CD4-positive, alpha-beta T cell treated with Interleukin-21 for 1 hour (primary cell): ENCODE data around the gene SAP30BP.

ENCODE experiments used
- DNase-seq: peaks from one replicate; pipeline ENCODE4 v3.0.0-alpha.2; 2020

The SAP30BP gene

DNA sequence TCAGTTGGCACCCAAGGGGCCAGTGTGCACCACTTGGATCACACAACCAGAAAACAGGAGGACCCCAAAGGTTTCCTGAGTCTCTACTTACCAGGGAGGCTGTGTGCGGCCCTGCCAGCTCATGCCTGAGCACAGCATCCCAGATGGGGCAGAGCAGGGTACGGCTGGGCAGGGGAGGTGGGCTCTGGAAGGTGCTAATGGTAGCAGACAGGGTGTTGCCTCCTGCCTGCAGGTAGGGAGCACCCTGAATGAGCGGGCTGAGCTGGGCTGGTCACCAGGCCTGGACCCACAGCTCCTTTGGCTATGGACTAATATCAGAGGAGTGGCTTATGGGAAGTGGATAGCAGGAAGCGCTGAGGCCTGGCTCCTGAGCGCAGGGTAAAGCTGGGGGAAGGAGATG is 14.8 kb upstream of the SAP30BP start:
- no peak for DNase-seq

DNA sequence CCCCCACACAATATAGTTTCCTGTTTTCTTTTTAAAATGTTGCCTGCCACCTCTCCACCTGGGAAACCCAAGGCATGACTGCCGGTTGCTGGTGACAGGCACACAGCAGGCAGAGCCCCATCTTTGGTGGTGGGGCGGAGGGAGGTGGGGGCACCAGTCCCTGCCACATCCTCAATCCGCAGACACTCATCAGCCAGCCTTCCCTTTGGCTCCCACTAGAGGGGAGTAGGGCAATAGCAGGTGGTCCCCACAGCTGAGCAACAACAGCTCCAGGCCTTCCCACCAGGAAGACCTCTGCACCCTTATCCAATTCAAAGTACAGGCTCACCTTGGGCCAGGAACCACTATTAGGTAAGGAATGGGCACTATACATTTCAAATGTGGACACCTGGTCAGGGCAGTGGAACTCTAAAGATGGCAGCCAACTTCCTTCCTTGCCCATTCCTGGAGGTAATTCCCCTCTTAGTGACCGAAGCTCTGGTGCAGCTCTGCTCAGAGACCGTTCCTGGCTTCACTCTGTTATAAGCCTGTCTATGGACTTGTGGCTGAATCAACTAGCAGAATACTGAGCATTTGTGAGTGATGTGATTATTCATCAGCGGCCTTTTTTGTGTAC is 14.1 kb upstream of the SAP30BP start:
- peak; percentile 39 for DNase-seq

DNA sequence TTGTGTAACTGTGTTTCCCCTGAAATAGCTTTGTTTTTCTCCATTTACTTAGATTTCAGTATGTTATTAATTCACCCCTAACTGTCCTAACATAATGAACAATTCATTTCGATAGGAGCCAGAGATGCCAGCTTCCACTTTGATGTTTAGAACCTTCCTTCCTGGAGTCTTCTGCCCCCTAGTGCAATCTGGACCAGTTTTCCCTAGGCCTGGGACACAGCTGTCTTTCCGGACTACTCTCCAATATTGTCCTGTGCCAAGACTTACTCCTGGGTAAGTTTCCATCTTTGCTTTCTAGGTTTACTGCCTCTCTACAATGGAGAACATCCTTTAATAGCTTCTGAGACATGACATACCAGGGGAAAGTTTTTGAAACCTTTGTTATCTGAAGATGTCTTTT is 13.0 kb upstream of the SAP30BP start:
- no peak for DNase-seq

DNA sequence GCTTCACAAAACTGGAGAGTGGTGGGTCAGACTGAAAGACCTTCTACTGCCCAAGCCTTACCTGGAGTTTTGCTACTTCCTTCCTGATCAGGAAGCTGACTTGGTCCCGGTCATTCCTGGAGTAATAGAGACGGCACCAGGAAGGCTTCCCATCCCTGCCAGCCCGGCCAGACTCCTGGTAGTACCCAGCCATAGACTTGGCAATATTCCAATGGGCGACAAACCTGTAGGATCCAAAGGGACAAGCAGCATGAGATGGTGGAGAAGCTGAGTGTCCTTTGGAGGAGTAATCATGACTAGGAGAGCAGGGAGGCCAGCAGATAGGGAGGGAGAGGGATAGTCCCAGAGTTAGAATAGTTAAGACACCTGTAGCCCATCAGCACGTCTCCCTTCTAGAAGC is 8.9 kb upstream of the SAP30BP start:
- no peak for DNase-seq

DNA sequence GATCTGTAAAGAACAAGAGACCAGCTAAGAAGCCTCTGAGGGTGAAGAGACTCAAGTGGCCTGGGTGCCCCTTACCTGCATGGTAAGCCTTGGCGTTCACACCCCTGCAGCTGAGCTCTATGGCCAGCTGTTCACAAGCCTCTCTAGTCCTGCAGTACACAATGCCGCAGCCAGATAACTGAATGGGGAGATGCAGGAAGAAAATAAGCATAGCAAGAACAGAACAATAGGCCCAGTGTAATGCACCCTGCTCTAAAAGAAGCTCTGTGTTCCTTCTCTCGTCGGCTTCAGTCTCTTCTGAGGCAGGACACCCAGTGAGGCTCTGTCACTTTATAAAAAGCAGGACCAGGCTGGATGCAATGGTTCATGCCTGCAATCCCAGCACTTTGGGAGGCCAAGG is 5.6 kb upstream of the SAP30BP start:
- DNase-seq, result no peak

DNA sequence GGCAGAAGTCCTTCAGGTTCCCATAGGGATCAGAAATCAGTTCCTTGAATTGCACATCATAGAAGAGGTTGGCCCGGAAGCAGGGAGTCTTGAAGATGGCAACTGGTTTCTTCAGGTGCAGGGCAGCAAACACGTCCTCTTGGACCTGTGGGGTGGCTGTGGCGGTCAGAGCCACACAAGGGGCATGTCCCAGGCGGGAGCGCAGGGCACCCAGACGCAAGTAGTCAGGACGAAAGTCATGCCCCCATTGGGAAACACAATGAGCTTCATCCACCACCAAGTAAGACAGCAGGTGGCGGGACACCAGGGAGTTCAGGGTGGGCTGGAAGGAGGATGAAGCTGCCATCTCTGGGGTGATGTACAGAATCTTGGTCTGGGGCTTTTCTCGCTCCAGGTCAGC is 4.6 kb upstream of the SAP30BP start:
- DNase-seq, result no peak

DNA sequence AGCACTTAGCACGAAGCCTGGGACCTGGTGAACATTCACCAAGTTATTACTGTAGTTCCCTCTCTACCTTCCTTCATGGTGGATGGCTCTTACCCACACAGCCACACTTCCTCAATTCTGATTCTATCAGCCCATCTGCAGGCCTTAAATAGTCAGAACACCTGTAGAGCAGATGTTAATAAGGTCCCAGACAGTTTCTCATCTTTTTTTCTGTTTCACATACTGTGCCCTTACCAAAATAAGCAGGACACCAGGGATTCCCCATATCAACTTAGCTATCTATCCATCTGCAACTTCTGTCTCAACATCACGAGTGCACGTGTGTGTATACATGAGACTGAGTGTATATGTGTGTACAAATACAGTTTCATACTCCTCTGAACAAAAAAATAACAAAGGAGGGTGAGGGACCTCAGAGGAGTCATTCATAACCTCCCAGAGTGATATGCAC is 3.0 kb upstream of the SAP30BP start:
- DNase-seq, result no peak

DNA sequence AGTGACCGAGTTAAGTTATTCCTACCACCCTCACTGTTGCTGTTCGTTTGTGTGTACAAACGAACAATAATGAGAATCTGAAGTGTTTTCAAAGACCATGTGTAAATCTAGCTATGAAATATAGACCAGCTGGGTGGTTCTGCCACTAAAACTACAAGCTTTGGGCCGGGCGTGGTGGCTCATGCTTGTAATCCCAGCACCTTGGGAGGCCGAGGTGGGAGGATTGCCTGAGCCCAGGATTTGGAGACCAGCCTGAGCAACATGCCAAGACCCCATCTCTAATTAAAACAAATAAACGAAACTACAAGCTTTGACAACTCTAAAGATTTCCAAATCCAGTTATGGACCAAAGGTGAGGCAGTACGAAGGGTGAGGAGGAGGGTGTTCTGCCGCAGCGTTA is 1.2 kb upstream of the SAP30BP start:
- no peak for DNase-seq

DNA sequence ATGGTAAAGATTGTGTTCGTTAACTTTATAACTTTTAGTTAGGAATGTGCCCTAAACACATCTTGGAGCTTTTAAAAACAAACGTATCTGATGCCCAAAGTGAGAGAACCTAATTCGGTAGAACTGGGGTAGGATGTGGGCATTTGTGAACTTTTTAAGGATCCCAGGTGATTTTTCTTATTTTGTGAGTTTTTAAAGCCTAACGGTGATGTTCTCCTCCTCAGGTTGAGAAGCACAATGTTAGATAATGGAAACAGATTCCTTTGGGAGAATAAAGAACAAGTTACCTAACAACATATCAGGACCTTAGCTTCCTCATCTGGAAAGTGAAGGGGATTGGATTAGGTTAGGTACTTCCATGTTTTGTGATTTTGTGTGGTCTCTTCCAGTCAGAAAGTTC is 687 bp downstream of the SAP30BP start:
- DNase-seq, result no peak

DNA sequence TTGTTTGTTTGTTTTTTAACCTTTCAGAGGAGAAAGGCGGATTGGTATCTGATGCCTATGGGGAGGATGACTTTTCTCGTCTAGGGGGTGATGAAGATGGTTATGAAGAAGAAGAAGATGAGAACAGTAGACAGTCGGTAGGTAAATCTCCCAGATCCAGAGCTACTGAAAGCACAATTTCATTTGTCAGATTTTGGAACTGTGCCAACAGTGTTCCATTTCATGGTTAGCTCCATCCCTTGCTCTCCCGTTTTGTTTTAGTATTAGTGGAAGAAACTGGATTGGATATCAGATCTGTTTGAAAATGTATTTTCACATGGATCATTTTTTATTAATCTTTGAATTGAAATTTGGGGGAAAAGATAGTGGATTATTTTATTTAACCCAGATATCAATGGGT is 1.4 kb downstream of the SAP30BP start:
- DNase-seq, result no peak

DNA sequence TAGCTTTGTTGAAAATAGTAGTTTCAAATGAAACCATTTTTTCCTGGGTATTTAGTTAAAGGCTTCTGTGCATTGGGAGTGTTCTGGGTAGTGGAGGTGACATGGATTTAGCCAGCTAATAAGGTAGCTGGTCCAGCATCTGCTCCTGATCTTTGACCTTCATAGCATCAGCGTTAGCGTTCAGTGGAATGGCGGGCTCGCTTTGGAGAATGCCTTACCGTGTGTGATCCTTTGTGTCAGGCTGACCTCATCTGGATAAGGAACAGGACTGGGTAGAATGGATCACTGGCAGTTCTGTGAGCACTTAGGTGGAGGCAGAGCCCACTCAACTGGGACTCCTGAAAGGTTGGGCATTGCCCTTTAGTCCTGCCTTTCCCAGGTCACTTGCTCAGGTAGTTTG is 3.7 kb downstream of the SAP30BP start:
- no peak for DNase-seq

DNA sequence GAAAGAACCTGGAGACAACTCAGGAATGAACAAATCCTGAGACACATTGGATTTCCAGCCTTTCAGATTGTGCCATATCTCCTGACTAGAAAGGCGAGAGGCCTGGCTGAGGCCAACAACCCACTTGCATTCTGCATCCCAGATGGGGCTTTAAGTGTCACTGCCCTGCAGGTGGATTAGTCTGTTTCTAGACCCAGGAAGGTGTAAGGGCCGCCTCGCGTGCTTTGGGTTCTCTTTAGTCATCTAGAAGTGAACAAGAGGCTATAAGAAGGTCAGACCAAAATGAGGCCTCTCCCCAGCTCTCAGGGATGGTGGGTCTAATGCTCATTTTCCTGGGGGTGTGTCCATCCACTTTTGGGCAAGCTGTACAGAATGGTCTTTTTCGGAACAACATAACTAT is 4.9 kb downstream of the SAP30BP start:
- no peak for DNase-seq

DNA sequence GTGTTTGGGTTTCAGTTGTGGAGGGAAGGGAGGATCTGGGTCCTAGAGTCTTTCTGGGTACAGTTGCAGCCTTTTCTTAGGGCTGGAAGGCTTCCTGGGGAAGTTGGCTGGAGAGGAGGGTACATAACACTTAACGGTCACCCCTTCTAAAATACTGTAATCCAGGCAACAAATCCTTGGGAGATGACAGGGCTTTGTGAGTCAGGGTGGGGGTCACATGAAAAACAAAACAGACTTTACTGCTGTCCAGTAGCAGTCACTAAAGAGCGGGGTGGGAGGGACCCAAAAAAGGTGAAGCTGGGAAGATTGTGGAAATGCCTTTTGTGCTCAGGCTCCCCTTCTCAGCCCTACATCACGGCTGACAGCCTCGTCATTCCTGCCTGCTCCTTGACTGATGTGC is 6.3 kb downstream of the SAP30BP start:
- no peak for DNase-seq

DNA sequence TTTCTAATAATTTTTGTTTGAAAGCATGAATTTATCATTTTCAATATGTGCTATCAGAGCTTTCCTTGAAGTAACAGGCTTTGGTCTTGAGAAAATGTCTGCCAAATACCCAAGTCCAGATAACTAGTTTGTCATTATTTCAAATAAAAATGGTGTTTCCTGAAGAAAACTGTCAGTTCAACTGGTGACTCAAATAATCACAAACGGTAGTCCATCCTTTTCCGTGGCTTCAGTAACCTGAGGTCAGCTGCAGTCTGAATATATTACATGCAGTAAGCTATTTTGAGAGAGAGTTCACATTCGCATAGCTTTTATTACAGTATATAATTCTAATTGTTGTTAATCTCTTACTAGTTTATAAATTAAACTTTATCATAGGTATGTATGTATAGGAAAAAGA is 9.3 kb downstream of the SAP30BP start:
- DNase-seq, result no peak

DNA sequence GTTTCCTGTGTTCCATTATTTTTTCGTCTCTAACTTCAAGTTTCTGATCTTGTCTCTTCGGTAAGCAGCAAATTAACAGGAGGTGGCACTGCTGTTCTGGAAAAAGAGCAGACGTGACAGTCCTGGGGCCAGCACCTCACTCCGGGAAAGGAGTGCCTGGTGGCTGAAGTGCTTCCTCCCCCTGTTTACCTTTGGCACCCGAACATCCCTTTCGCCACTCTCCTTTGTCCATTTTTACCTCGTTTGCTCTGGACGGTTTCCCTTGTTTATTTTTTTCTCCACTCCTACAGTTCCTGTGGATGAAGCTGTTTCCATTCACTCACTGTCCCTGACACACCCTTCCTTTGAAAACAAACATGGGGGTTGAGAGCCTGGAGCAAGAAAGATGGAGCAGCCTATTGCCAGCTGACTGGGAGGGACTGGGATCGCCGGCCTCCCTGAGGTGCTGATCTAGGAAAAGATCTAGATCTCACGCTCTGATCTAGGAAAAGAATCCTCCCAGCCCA is 12.6 kb downstream of the SAP30BP start:
- no peak for DNase-seq

DNA sequence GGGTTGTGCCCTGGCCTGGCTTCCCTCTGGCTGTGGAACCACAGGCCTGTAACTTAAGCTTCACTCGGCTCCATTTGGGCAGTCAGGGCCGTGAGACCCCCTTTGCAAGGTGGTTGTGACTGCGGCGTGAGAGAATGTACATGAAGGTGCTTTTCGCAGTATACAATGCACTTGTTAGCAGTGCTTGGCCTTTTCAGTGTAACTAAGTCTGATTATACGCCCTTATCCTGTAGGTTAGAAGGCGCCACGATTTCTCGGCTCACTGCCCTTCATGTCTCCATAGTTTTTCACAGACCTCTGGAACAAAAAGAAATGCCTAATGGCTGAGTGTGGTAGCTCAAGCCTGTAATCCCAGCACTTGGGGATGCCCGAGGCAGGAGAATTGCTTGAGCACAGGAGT is 13.3 kb downstream of the SAP30BP start:
- no peak for DNase-seq

DNA sequence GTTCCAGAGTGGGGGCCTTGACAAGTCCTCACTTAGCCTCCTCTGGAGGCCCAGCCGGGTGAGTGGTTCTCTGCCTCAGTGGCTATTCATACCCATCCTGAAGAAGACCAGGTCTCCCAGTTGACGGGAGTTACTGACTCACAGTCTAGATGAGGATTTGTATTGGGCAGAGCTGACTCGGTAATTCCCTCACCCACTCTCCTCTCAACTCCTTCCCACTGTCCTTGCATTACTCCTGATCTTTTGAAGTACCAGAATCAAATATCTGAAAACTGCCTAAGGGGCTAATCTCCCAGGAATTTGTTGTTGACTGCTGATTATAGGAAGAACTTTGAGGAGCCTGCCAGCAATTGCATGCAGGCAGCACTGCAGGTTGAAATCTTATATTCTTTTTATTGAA is 14.2 kb downstream of the SAP30BP start:
- no peak for DNase-seq

DNA sequence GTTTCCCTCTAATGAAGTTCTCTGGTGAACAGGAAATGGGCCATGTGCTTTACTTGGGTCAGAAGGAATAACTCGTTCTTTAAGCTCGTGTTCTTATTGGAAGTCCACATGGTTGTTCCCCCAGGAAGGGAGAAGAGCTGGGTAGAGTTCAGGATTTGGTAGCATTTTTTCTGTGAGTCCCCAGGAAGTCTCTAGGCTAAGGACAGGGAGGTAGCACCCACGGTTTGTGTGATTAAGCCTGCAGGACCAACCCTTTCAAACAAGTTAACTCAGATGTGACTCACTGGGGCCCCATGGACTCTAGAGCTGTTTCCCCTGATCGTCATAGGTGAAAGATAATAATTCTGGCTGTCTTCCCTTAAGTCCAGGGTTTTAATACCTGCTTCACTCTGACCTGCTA is 16.4 kb downstream of the SAP30BP start:
- no peak for DNase-seq

DNA sequence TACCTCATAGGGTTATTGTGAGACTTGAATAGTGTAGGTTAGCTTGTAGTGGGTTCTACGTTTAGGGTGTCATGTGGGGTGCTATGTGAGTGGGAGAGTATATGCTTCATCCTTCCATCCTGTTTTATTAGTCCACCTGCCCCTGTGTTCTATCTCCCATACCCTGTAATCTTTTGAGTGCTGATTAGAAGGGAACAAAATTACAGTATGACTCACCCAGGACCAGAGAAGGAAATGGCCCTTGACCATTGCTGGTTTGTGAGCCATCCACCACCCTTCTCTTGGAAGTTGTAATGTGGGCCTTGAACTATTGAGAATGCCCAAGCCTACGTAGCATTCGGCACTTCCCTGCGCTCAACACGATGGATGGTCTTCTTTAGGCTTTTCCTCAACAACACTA is 17.1 kb downstream of the SAP30BP start:
- DNase-seq, result no peak

DNA sequence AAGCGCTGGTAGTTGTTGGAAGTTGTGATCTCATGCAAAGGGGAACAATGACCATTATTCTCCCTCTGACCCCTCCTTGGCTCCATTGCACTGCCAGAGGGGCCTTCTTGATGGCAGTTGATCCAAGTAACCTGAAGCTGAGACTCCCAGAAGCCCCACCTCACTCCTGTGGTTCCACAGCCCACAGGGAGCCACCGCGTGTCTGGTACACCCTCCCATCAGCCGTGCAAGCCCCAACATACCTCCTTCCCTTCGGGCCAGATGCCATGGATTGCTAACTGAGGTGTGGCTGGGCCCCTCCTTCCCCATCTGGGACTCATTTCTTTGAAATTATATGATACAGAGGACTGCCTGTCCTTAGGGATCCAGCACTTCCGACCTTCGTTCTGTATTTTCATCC is 17.8 kb downstream of the SAP30BP start:
- DNase-seq, result no peak

DNA sequence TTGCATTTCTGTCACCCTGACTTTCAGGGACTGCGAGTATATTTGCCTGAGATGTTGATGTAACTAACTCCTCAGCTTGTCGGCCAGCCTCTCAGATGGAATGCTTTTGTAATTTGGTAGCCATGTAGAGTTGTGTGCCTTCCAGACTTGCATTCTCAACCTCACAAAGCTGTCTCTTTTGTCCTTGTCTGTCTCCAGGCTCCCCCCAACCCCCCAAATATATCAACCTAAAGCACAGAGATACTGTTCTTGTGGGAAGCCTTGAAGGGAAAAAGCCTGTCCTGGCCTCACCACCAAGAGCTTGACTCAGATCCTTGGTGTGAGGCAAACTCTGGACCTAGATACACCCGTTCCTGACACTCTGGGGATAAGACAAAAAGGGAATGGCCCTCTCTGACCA is 18.4 kb downstream of the SAP30BP start:
- DNase-seq, result no peak

DNA sequence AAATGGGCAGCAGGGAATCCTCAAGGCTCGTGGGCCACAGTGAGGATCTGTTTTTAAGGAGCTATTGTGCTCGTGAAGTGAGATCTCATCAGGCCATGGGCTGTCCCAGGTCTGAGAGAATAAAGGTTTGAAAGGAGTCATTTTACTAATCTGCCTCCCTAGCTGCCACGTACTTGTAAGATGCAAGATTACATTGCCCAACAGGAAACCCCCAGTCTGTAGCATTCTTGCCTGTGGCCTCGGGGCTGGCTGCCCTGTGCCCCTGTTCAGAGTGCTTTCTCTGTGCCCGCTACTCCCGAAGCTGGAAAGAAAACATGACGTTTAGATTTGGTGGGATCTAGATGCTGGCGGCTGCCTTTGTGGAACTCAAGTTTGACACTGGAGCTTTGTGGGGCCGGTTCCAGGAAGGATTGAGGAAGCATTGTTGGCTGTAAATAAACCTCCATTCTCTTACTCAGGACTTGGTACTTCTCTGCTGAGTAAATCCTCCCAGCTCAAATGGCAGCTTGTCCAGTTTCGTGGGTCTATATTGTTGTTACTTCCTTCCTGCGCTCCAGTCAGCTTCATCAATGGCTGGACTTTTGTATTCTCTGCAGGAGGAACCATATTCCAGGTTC is 21.2 kb downstream of the SAP30BP start:
- no peak for DNase-seq

DNA sequence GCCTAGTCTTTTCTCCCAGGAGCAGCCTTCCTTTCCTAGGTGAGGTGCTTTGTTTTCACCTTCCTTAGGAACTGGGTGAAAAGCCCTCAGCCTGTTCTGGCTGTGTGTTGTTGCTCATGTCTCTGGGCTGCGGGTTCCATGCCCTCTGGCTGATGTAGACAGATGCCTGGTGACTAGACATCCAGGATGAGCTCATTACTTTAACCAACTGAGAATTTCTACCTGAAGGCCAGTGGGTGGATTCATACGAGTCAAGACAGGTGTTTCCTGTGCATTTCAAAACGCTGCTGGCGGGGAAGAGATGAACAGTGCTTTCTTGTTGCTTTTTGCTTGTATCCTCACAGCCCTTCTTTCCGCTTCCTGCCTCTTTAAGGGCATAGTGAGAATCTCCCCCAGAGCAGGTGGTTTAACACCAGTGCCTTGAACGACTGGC is 22.3 kb downstream of the SAP30BP start:
- peak; percentile 51 for DNase-seq

DNA sequence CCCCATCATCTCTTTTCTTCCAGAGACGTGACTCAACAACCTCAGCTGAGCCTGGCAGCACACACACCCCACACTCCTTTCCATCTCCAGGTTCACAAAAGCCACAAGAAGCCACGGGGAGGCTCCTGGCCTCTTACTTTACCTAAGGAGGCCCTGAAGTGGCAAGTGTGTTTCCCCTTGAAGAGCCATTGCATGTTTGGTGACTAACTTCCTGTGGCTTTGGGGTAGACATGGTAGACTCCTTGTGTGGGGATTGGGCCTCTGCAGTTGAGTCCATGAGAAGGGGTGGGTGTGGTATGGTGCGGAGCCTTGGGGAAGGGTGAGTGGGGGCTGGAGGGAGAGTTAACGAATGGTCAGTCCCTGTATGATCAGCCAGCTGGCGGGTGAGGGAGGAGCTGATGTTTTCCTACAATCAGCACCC is 24.2 kb downstream of the SAP30BP start:
- DNase-seq, result no peak
